GM19463 (cell line): ENCODE measurements around the gene ANKRD63.

Experiments
- ATAC-seq: cut with Tn5 transposase; IDR thresholded peaks from one replicate; pipeline ENCODE4 v1.9.1; 2021; ENCODE audit warnings: mild to moderate bottlenecking, moderate library complexity; ENCODE audit not compliant: unreplicated experiment

The ANKRD63 gene

DNA sequence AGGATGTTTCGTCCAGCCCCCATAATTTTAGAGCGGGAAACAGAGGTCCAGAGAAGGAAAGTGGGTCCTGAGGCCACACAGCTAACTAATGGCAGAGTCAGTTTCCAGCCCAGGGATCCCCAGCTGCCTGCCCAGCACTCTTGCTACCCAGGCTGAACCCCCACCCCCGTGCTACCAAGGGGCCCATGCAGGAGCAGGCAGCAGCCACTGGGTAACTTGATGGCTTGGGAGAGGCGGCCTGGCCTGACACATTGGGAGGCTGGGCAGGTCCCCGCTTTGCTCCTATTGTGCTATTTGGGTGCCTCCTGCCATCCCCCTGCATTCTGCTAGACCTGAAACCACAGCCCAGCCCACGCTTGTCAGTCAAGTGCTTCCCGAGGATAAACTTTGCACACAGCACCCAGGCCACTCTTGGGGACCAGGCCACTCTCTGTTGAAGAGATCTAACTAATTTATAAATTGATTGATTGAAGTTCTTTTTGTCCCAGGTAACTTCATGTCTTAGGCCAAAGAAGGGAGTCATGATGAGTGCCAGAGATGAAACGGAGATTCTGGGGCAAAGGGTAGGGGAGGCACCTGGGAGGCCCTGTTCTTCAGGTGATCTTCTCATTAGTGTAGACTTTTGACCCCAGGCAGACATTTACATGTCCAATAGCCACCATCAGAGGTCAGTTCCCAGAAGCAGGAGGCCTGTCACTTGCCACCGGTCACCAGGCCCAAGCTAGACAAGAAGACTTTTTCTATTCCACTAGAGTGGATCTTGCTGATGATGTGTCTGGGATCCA is 37.0 kb downstream of the ANKRD63 start:
- ATAC-seq: no peak

- ATAC-seq: no peak
Observed at GRCh38 chr15:40244961-40245523, 37.8 kb downstream of the ANKRD63 start.

DNA sequence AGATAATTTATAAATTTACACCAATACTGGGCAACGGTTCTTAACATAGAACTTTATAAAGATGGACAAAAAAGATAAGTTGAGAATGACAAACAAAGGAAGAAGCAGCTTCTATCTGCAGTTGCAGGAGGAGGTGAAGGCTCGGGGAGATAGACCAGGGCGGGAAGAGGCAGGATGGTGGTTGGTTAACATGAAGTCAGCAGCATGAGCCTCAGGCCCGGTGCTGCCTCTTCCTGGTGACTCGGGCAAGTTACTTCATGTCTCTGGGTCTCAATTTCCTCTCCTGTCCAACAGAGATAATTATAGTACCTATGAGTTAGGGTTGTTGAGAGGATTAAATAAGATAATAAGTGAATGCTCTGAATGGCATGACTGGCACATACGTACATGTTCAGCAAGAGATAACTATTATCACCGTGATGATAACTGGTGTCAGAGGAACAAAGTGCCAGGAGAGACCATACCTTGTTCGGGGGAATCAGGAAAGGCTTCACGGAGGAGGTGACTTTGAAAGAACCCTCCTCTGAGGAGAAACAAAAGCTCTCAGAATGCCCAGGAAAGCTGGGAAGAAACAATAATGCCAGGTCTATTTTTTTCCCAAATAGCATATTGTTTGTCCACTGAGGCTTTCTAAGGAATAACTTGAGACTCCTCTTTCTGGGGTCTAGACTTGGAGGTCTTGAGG is 39.6 kb downstream of the ANKRD63 start:
- no peak for ATAC-seq

DNA sequence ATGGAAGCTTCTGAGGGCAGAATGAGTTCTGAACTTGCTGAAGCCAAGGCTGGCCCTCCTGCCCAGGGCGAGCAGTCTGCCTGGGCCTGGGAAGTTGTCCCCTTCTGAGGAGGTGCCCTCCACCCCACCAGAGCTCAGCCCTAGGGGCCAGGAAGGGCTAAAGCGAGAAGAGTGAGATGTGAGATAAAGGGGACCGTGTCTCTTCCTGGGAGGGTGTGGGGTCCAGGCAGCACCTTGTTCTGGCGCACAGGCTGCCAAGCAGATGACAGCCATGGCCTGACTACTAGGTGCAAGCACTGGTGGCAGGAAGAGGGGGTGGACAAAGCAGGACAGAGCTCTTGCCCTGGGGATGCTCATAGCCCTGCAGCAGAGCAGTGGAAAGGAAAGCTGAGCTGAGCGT is 40.3 kb downstream of the ANKRD63 start:
- no peak for ATAC-seq

- ATAC-seq: no peak
Observed at GRCh38 chr15:40242213-40242599, 40.7 kb downstream of the ANKRD63 start.

DNA sequence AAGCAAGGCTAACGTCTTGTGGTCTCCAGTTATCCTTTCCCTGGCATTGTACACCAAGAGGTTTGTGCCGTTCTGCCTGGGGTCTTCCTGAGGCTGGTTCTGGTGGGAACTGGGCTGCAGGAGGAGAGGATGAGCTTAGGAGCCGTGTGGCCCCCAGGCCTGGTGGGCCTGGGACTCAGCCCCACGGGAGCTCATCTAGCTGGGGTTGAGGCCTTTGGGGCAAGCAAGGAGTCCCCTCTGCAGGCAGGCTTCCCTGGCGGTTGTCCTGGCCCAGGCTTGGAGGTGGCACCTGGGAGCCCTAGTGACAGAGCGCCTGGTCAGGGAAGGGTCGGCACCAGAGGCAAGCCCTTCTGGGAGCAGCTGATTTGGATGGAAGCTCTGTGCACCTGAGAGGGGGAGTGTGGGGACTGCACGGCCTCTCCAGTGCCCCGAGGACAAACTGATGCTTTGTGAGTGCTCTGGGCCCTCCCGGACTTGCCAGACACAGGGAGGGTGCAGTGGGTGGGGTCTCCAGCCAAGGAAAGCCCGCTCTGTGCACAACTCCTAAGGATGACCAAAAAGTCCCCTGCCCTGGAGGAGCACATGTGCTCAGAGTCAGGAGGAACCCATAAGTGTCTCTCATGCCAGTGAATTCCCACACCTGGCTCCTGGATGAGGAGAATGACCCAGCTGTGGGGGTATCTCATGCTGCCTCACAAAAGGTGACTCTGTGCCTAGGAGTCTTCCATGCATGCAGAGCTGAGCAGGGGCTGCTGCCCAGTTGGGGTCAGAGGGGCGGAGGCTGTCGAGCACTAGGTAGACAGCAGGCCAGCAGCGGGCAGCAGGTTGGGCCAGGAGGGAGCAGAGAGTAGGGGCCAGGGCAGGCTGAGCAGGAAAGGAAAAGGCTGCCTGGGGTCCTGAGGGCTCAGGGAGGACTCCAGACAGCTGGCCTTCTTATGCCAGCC is 41.3 kb downstream of the ANKRD63 start:
- no peak for ATAC-seq

- no peak for ATAC-seq
Observed at GRCh38 chr15:40240619-40241221, 42.1 kb downstream of the ANKRD63 start.

DNA sequence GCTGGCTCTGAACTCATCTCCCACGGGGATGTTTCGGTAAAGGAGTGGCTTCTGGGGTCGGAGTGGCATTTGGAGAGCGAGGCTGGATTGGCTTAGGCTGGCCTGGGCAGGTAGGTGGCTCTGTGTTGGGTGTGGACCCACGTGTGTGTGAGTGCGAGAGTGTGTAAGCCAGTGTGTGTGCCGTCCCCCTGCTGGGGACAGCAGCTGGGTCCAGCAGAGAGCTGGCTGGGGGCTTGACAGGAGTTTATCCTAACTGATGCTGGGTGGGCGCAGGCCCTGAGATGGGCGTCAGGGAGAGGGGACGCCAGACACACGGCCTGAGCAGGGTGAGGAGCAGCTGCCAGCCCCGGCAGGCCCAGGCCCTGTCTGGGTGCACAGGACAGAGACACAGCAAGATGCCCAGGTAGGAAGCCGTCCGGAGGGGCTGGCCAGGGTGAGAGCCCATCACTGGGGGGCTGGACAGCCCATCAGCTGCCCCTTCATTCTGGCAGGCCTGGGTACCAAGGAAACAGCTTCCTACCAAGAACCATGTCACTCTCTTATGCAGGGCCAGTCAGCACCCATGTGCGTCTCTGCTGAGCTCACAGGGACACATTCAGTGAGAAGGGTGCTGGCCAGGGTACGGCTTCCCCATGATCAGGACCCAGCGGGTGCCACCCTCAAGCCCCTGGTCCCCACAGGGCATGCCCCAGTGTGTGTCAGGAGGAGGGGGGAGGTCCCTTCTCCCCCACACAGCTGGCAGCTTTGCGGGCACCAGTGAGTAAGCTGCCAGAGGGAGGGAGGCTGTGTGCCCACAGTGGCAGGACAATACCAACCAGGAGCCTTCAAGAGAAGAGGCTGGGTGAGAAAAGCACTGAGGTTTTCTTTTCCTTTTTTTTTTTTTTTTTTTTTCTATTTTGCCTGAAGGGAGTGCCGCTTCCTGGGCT is 42.9 kb downstream of the ANKRD63 start:
- ATAC-seq: no peak

DNA sequence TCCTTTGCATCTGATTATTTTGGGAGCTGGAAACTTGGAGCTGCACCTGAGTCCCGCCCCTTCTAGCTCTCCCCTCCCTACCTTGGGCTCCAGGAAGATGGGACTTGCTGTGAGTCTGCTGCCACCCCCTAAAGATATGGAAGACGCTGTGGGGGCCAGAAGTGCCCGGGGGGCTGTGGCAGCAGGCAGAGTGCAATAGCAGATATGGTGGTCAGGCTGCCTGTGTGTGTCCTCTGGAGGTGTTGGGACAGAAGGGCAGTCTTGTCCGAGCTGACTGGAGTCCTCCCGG is 43.5 kb downstream of the ANKRD63 start:
- ATAC-seq: no peak

DNA sequence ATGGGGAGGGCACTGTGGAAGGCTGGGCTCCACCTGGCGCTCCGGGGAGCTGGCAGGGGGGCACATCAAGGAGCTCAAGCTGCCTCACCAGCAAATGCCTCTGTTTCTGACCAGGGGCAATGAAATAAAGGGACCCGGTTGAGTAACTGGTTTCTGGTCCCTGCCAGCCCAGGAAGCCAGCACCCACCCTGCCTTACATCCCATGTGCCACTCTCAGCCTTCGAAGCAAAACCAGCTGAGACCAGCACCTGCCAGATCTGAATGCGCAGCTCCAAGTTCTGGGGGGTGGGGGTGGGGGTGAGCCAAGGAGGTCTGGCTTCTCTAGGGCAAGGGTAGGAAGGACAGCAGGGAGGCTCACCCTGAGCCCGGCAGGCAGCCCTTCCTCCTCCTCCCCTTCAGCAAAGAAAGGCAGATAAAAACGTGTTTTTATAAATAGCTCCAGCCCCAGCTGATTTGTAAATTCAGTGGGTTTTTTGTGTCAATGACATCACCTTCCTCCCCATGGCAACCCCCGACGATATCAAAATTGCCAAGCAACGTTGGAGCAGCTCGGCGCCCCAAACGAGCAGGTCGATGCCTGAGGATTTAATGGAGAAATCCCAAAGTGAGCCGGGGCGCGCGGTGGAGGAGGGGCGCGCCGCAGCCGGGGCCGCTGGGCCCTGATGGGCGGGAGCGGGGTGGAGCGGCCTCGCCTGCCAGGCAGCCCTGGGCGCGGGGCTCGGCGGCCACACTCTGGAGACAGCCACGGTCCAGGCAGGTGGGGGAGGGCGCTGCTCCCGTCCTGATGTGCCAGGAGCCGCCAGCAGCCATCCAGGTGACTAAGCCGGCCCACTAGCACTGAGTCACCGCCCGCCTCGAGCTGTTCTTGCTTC is 44.1 kb downstream of the ANKRD63 start, which contains the start of gene PAK6:
Gene PAK6, plus strand, starts transcription at position 532 of the 872 bp plus-strand sequence. CDS start 25,723 bp downstream, outside the sequence.
- ATAC-seq: no peak

- ATAC-seq: no peak
Observed at GRCh38 chr15:40235201-40235885, 47.5 kb downstream of the ANKRD63 start.

GRCh38 chr15:40234783-40235182 is 48.1 kb downstream of the ANKRD63 start:
- ATAC-seq: no peak

- no peak for ATAC-seq
Observed at GRCh38 chr15:40233727-40234577, 48.9 kb downstream of the ANKRD63 start.

DNA sequence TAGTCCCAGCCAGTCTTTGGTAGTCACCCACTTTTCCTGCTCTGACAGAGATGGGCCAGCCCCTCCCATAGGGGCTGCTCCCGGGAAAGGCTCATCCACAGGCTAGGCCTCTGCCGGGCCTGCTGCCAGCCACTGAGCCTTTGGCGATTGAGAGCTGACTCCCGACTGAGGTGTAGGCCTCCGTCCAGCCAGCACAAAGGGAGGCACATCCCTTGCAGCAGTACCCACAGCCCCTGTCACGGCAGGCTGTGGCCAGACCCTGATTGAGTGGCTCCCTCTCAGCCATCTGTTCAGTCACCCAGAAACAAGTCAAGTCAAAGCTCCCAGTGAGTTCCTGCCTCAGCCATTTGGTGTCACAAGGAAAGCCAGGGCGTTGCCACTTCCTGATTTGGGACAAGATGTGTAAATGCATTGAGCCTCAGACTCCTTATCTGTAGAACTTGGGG is 50.2 kb downstream of the ANKRD63 start:
- ATAC-seq: no peak
